Vagina (tissue), 2 donors: ENCODE results near the gene ATG3.

Source experiments
- CTCF ChIP-seq, 3 experiments: fragments of 450-650 bp in 2 of 3; fragments of 200-600 bp in 1 of 3; sonication (generic) in 1 of 3; IDR thresholded peaks; one replicate each; pipeline ENCODE4 v1.5.1; 2017 to 2019; ENCODE audit warnings: antibody characterized with exemption in 3 of 3, mild to moderate bottlenecking in 2 of 3, moderate library complexity in 2 of 3
- POLR2AphosphoS5 ChIP-seq, 2 donors: sonication (generic); formaldehyde crosslinking; IDR thresholded peaks; one replicate each; pipeline ENCODE4 v1.9.0; 2017; ENCODE audit warnings: antibody characterized with exemption in 2 of 2, mild to moderate bottlenecking in 2 of 2, low read depth in 1 of 2; ENCODE audit not compliant: insufficient read depth in 1 of 2

GRCh38 chr3:112491373-112491772 is 70.4 kb downstream of the ATG3 start:
- TF ChIP-seq CTCF (IDR thresholded peaks at IDR 0.05) (no peak), POLR2AphosphoS5 (IDR thresholded peaks at IDR 0.05; ENCODE audit: insufficient read depth in 1 of 2, low read depth in 1 of 2) (no peak)
